Dedifferentiated amniotic fluid mesenchymal stem cell (primary cell): ENCODE results near the gene SBSN.
A peak's percentile ranks its signal among the peaks of the same experiment; 100 is the strongest.
"Not testable (repeated sequence)": the region's sequence is repeated elsewhere in the genome, so short reads cannot be mapped to it uniquely, and the experiment has no call there.

Experiments used
- DNase-seq: peaks from one replicate; pipeline ENCODE4 v3.0.0-alpha.2; 2016; ENCODE audit errors: extremely low spot score

SBSN gene

GRCh38 chr19:35507561-35507960, 20.6 kb downstream of the SBSN start:
- DNase-seq, result no peak

GRCh38 chr19:35506011-35506410, 22.1 kb downstream of the SBSN start:
- DNase-seq, result no peak

DNA sequence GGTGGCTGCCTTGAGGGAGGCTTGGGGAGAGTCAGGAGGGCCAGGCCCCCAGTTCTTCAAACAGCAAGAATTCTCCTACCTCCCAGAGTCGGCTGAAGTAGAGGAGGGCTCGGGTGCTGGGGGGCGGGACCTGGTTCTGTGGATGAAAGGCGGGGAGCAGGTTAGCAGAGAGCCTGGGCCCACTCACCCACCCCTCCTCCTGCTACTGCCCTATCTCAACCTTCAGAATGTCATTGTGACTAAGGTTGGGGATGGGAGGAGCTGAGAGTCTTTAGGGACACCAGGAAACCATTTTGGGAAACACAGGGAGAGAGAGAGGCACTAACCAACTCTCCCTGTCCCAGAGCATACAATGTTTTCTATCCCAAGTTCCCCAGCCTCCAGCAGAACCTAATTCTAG, 25.4 kb downstream of the SBSN start:
- no peak for DNase-seq

GRCh38 chr19:35501684-35502083, 26.4 kb downstream of the SBSN start:
- no peak for DNase-seq

DNA sequence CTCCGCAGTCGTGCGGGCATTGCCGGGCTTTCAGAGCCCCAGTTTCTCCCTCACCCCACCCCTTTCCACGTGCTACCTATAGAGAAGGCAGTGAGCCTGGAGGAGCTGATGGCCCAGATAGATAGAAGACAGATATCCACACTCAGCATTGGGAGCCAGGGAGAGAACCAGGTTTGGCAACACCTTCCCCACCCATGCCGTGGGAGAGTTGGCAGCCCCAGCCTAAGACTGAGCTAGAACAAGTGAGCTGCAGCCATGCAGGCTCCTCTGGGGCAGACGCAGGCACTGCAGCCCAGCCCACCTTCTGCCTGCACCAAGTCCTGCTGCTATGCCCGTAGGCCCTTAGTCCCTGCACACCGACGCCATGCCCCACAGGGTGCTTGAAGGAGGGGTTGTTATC, 27.5 kb downstream of the SBSN start:
- DNase-seq, result no peak

DNA sequence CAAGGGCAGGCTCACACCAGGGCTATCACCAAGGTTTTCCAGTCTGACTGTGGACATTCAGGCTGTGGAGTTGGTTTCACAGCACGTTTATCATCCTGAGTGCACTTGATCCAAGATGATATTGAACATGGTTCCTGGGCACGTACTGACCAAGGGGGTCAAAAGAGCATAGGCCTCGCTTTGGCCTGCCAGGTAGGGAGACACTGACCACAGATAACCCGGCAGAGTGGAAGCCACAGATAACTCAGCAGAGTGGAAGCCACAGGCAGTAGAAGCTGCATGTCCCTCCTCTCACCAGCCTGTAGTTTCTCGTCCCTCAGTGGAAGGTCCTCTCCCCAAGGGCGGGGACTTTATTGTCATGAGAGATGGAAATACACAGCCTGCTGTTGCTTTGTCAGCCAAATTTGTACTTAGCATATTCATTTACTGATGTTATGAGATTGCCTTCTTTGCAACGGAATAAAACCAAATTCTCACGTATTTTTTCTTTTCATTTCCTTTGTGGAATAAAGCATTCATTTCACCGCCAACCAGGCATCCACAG, 29.1 kb downstream of the SBSN start:
- DNase-seq, result no peak

GRCh38 chr19:35498220-35498619, 29.9 kb downstream of the SBSN start:
- DNase-seq, result no peak

DNA sequence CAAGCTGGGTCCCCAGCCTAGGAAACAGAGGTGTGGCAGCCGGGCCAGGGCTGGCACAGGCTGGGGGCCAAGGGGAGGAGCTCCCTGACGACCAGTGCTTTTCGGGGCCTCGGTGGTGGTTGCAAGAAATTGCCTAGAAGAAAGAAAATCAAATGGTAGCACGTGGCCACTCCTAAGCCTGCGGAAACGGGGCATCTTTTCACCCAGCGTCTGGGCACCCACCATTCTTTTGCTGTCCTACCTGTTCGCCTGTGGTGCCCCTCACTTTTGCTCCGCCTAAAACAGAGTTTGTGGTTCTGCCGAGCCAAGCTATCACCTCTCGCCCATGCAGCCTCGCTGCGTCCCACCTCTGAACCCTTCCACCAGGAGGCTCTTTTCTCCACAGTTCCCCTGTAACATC, 30.7 kb downstream of the SBSN start:
- no peak for DNase-seq

DNA sequence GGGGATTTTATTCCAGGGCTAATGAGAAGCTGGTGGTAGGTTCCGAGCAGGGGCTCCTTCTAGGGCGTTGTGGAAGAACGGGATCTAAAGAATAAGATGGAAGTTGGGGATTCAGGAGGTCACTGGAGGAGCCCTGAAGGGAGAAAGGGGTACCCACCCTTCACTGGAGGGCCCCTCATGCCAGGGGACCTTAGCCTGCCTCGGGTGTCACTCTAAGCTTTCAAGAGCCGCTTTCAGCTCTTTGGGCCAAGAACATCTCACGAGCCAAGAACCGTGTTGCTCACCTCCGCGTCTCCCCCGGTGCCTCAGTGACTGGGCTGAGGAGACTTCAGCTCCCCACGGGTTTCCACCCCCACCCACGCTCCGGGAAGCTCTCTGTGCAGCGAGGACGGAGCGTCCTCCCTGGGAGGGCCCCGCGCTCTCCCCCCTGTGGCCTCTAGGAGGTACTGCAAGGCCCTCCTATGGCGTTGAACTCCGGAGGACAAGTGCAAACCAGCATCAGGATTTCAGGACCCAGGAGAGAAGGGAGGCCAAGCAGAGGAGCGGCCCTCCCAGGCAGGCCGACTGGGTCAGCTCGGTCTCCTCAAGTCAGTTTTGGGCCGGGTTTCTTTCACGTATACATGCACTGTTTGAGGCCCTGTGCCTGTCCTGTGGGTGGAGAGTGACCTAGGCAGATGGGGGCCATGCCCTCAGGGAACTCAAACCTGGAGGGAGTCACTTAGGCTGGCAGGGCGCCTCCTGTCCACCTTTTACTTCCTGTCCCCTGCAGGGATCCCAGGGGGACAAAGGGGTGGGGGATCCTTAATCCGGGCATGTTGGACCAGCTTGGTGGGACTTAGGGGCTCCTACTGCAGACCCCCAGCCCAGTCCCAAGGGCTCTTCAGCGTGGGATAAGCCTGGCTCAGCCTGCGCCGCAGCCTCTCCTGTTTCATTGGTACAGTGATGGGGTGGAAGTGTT, 32.7 kb downstream of the SBSN start:
- DNase-seq, result peak; percentile 46

- no peak for DNase-seq
Measured at GRCh38 chr19:35493971-35494370, 34.1 kb downstream of the SBSN start.

- no peak for DNase-seq
Measured at GRCh38 chr19:35491836-35492360, 36.2 kb downstream of the SBSN start.

DNA sequence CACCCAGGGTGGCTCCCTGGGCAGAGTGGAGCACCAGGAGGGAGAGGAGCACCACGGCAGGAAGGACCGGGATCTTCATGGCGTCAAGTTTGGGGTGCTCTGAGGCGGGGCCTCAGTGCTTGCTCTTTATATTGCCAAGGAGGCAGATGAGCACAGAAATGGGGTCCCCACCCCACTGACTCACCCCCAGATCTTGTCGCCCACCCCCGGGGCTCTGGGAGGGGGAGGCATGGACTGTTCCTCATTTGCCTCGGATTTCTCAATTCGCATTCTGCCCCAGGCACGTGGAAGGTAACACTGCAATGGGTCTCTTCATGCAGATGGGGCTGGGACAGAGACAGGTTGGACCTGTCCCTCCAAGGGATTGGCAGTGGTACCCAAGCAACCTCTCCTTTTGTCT, 37.7 kb downstream of the SBSN start, which contains the start of gene KRTDAP:
KRTDAP (minus strand) TSS at position 101 of the 400 bp plus-strand sequence; CDS start at position 79, 22 bp downstream.
- no peak for DNase-seq

GRCh38 chr19:35488677-35489076, 39.4 kb downstream of the SBSN start:
- no peak for DNase-seq

- no peak for DNase-seq
Measured at GRCh38 chr19:35487656-35488182, 40.4 kb downstream of the SBSN start.

DNA sequence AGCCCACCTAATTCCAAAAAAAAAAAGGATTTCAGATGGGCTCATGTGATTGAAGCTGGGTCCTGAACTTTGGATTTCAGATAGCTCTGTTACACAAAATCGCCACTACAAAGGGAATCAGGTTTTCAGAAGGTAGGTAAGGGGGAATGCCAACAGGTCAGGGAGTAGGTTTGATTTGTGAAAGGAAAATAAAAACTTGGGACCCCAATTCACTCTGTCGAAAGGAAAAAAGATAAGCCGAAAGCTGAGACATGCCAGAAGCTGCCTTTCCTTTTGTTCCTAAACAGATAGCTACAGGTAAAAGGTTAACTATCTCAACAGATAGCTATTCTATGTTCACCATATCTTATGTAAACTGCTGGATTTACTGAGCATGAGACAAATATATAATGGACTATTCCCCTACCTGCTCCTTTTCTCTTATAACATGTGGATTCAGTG, 41.8 kb downstream of the SBSN start:
- DNase-seq, result no peak

GRCh38 chr19:35484252-35485036, 43.7 kb downstream of the SBSN start:
- no peak for DNase-seq

DNA sequence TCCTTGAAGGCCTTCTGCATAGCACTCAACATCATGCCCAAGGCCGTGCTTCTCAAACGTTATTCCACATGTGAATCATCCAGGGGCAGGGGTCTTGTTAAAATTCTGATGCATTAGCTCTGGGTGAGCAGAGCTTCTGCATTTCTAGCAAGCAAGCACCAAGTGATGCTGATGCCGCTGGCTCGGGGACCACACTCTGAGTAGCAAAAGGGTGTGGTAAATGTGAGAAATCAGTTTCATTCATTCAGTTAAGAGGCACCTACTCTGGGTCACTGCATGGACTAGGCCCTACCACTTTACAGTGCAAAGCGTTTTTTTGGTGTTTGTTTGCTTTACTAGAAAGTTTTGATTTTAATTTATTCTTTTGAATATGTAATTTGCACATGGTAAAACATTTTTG, 45.0 kb downstream of the SBSN start:
- no peak for DNase-seq

DNA sequence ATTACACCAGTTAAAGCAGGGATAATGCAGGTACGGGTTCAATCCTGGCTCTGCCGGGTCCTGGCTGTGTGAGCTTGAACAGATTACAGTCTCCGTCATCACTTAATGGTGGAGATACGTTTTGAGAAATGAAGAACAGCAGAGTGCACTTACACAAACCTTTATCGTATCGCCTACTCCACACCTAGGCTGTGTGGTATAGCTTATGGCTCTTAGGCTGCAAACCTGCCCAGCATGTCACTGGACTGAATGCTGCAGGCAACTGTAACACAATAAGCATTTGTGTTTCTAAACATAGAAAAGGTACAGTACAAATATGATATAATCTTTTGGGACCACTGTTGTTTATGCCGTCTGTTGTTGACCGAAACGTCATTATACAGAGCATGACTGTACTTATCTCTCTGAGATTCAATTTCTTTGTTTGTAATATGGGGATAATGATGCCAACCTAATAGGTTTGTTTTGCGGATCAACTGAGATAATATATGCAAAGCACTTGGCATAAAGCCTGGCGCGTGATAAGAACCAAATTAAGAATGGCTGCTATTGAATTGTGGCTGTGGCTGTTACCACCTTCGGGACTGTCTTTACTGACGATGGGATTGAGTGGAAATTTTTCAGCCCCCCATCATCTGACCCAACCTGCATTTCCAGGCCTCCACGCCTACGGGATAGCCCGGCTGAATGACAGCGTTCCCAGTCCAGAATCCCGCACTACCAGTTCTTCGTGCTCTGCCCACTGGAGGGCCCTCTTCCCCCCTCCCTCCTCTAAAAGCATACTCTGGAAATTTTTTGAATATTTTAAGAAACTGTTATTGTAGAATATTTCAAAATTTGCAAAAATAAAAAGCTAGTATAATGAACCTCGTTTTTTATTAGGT, 49.1 kb downstream of the SBSN start:
- no peak for DNase-seq

DNA sequence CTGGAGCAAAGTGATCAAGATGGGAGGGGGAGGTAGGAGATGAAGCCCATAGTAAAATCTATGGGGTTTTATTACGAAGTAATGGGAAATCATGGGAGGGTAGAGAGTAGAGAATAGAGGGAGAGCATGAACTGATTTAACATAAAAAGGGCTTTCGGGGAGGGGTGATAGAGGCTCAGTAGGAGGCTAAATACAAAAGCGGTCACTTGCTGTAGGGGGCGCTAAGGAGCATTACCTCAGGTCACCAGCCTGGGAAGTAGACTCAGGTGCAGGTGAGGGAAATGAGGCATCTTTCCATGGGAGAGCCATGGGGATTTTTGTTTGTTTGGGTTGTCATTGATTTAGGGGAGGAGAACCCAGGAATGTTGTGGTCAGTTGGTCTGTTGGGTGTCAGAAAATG, 52.0 kb downstream of the SBSN start:
- no peak for DNase-seq

DNA sequence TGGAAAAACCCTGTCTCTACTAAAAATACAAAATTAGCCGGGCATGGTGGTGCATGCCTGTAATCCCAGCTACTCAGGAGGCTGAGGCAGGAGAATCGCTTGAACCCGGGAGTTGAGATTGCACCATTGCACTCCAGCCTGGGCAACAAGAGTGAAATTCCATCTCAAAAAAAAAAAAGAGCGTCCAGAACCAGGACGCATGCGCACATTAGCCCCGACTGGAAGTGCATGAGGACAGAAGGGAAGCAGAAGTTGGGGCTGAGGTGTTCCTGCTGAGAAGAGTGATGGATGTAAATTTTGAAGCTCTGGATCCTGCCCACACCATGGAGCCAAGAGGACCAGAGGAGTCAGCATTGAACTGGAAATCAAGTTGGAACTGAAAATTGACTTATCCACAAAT, 53.5 kb downstream of the SBSN start:
- not testable (repeated sequence) for DNase-seq

DNA sequence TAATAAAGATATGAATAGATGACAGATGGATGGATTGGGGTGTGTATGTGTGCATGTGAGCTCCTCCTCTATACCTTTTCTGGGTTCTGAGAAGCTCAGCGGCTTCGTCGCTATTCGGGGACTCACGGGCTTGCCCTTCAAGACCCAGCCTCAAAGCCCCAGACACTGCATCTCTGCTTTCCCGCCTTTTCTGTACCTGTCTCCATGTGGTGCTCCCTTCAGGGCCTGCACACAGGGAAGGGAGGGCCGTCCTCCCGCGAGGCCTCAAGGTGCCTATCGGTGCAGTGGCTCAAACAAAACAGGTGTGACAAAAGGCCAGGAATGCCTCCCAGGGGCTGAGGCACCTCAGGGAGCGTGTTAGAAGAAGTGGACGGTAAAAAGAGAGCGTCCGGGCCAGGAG, 54.0 kb downstream of the SBSN start:
- no peak for DNase-seq
